OCI-LY1 (cell line): ENCODE measurements around the gene MTMR12.
"Not testable (repeated sequence)": the region's sequence is repeated elsewhere in the genome, so short reads cannot be mapped to it uniquely, and the experiment has no call there.

Source experiments
- H2AFZ ChIP-seq: fragments of 200-600 bp; sonication (generic), shearing (Covaris generic); 2 replicates; pipeline ENCODE4 v1.6.0; 2014; ENCODE audit warnings: antibody characterized with exemption, mild to moderate bottlenecking, low read length
- H3F3A ChIP-seq: fragments of 200-600 bp; sonication (generic), shearing (Covaris generic); 2 replicates; pipeline ENCODE4 v1.6.0; 2014; ENCODE audit warnings: mild to moderate bottlenecking, antibody characterized with exemption, low read length, moderate library complexity; ENCODE audit not compliant: insufficient read depth
- H3K27ac ChIP-seq: fragments of 200-600 bp; sonication (generic); 2 replicates; pipeline ENCODE4 v1.5.1; 2014; ENCODE audit warnings: low read length, mixed run types, mild to moderate bottlenecking, low read depth; ENCODE audit not compliant: poor library complexity, severe bottlenecking
- H3K27me3 ChIP-seq: fragments of 200-600 bp; sonication (generic); 2 replicates; pipeline ENCODE4 v1.6.0; 2014; ENCODE audit warnings: antibody characterized with exemption, mild to moderate bottlenecking, low read length, moderate library complexity; ENCODE audit not compliant: insufficient read depth
- H3K36me3 ChIP-seq: fragments of 200-600 bp; sonication (generic); 2 replicates; pipeline ENCODE4 v1.6.1; 2014; ENCODE audit warnings: mild to moderate bottlenecking, antibody characterized with exemption, low read length, moderate library complexity, mixed read lengths; ENCODE audit not compliant: insufficient read depth
- H3K4me1 ChIP-seq: fragments of 200-600 bp; sonication (generic); 2 replicates; pipeline ENCODE4 v1.5.1; 2014; ENCODE audit warnings: mild to moderate bottlenecking, low read length, moderate library complexity; ENCODE audit not compliant: insufficient read depth, severe bottlenecking
- H3K4me2 ChIP-seq: fragments of 200-600 bp; sonication (generic), shearing (Covaris generic); 2 replicates; pipeline ENCODE4 v1.6.1; 2014; ENCODE audit warnings: low read length
- H3K4me3 ChIP-seq: fragments of 200-600 bp; sonication (generic); 2 replicates; pipeline ENCODE4 v1.5.1; 2014; ENCODE audit warnings: low read length, low read depth, mild to moderate bottlenecking, mixed read lengths; ENCODE audit not compliant: poor library complexity, severe bottlenecking
- H3K79me2 ChIP-seq: fragments of 200-600 bp; shearing (Covaris generic); 2 replicates; pipeline ENCODE4 v1.6.1; 2016; ENCODE audit warnings: mixed run types, low read length, mixed read lengths; ENCODE audit not compliant: insufficient read depth
- H3K9ac ChIP-seq: fragments of 200-600 bp; sonication (generic), shearing (Covaris generic); 2 replicates; pipeline ENCODE4 v1.6.1; 2014; ENCODE audit warnings: mild to moderate bottlenecking, low read length, mixed read lengths
- H3K9me2 ChIP-seq: fragments of 200-600 bp; sonication (generic), shearing (Covaris generic); 2 replicates; pipeline ENCODE4 v1.6.1; 2014; ENCODE audit warnings: low read depth, mild to moderate bottlenecking, low read length, mixed read lengths
- H3K9me3 ChIP-seq: fragments of 200-600 bp; shearing (Covaris generic); 2 replicates; pipeline ENCODE4 v1.6.1; 2014; ENCODE audit warnings: low read length, mixed read lengths
- H4K20me1 ChIP-seq: fragments of 200-600 bp; sonication (generic), shearing (Covaris generic); 2 replicates; pipeline ENCODE4 v1.6.0; 2016; ENCODE audit warnings: mild to moderate bottlenecking, low read length; ENCODE audit not compliant: insufficient read depth
- CTCF ChIP-seq: fragments of 200-600 bp; sonication (generic), shearing (Covaris generic); IDR thresholded peaks from 2 replicates; pipeline ENCODE4 v1.5.1; 2017; ENCODE audit warnings: mild to moderate bottlenecking, antibody characterized with exemption, low read length, moderate library complexity, mixed read lengths
- EZH2 ChIP-seq: fragments of 200-600 bp; sonication (generic), shearing (Covaris generic); IDR thresholded peaks from 2 replicates; pipeline ENCODE4 v1.8.0; 2017; ENCODE audit warnings: borderline replicate concordance, mixed run types, mild to moderate bottlenecking, antibody characterized with exemption, low read length, moderate library complexity, mixed read lengths

The MTMR12 gene

GRCh38 chr5:32315221-32316014, 2.7 kb upstream of the MTMR12 start:
- Histone ChIP-seq H3K27ac (no peak overlapping the region), H3F3A (no peaks in the 10 kb centered on the region), H3K9ac (no peak overlapping the region), H3K79me2 (peaks cover 8% of the 10 kb centered on the region; the same call in 1 of the 2 replicates), H4K20me1 (no peaks in the 10 kb centered on the region), H2AFZ (no peak overlapping the region), H3K36me3 (peaks cover 1% of the 10 kb centered on the region; the same call in 1 of the 2 replicates), H3K9me2 (no peaks in the 10 kb centered on the region), H3K4me3 (no peak overlapping the region), H3K27me3 (no peaks in the 10 kb centered on the region), H3K4me2 (no peak overlapping the region), H3K9me3 (no peaks in the 10 kb centered on the region), H3K4me1 (peaks cover 24% of the 10 kb centered on the region)
- TF ChIP-seq CTCF (no peak), EZH2 (no peak)

- Histone ChIP-seq H4K20me1 (no peaks in the 10 kb centered on the region), H3K4me1 (peaks cover 32% of the 10 kb centered on the region), H3K27me3 (no peaks in the 10 kb centered on the region), H3K79me2 (peaks cover 14% of the 10 kb centered on the region; the same call in 1 of the 2 replicates), H3K36me3 (peaks cover 4% of the 10 kb centered on the region; the same call in 1 of the 2 replicates), H3K9ac (no peak overlapping the region), H3K4me3 (no peak overlapping the region), H3K27ac (no peak overlapping the region), H3K9me3 (no peaks in the 10 kb centered on the region), H2AFZ (no peak overlapping the region), H3K9me2 (no peaks in the 10 kb centered on the region), H3K4me2 (no peak overlapping the region), H3F3A (no peaks in the 10 kb centered on the region)
- no peak for TF ChIP-seq CTCF
- TF ChIP-seq EZH2: no peak
Measured at GRCh38 chr5:32314658-32315057, 1.9 kb upstream of the MTMR12 start.

GRCh38 chr5:32314152-32314488, 1.4 kb upstream of the MTMR12 start:
- H3K27ac ChIP-seq: not testable (repeated sequence)

GRCh38 chr5:32312197-32312594, 543 bp downstream of the MTMR12 start:
- peak overlapping the region; percentile 83 for H3K4me3 ChIP-seq
- no peaks in the 10 kb centered on the region for H3F3A ChIP-seq
- no peak for TF ChIP-seq CTCF
- H3K9me2 ChIP-seq: no peaks in the 10 kb centered on the region
- H3K4me2 ChIP-seq: peak overlapping the region; percentile 70
- peak overlapping the region; percentile 79 for H3K27ac ChIP-seq
- H3K36me3 ChIP-seq: peaks cover 10% of the 10 kb centered on the region; the same call in 1 of the 2 replicates
- H3K79me2 ChIP-seq: peaks cover 36% of the 10 kb centered on the region
- no peak overlapping the region for H2AFZ ChIP-seq
- H3K9me3 ChIP-seq: no peaks in the 10 kb centered on the region
- H3K27me3 ChIP-seq: no peaks in the 10 kb centered on the region
- H4K20me1 ChIP-seq: no peaks in the 10 kb centered on the region
- peak overlapping the region; percentile 70 for H3K9ac ChIP-seq
- peaks cover 41% of the 10 kb centered on the region for H3K4me1 ChIP-seq

More at GRCh38 chr5:32314152-32314488, 1.4 kb upstream of the MTMR12 start:
- not testable (repeated sequence) for H3F3A ChIP-seq, H4K20me1 ChIP-seq, H3K4me3 ChIP-seq, H2AFZ ChIP-seq, H3K9me3 ChIP-seq, H3K9ac ChIP-seq, H3K36me3 ChIP-seq, H3K4me2 ChIP-seq, H3K9me2 ChIP-seq, H3K27me3 ChIP-seq
- Histone ChIP-seq H3K4me1 (peaks cover 37% of the 10 kb centered on the region), H3K79me2 (peaks cover 20% of the 10 kb centered on the region)
